Thyroid gland (tissue), 4 donors: ENCODE measurements around the gene SYCE3.

Experiments
- POLR2A ChIP-seq, 2 donors: fragments of 450-650 bp; IDR thresholded peaks; one replicate each; pipeline ENCODE4 v1.6.1; 2017; ENCODE audit warnings: antibody characterized with exemption in 2 of 2, mild to moderate bottlenecking in 2 of 2, moderate library complexity in 1 of 2
- TF ChIP-seq, protein P1 (sequence below), 6 experiments: fragments of 200-600 bp in 3 of 6; fragments of 450-650 bp in 3 of 6; sonication (generic) in 3 of 6; IDR thresholded peaks; one replicate each; pipeline ENCODE4 v1.5.1; 2016 to 2019; ENCODE audit warnings: antibody characterized with exemption in 6 of 6, mild to moderate bottlenecking in 2 of 6, inconsistent platforms in 1 of 6, moderate library complexity in 1 of 6

- TF ChIP-seq, protein P1, sequence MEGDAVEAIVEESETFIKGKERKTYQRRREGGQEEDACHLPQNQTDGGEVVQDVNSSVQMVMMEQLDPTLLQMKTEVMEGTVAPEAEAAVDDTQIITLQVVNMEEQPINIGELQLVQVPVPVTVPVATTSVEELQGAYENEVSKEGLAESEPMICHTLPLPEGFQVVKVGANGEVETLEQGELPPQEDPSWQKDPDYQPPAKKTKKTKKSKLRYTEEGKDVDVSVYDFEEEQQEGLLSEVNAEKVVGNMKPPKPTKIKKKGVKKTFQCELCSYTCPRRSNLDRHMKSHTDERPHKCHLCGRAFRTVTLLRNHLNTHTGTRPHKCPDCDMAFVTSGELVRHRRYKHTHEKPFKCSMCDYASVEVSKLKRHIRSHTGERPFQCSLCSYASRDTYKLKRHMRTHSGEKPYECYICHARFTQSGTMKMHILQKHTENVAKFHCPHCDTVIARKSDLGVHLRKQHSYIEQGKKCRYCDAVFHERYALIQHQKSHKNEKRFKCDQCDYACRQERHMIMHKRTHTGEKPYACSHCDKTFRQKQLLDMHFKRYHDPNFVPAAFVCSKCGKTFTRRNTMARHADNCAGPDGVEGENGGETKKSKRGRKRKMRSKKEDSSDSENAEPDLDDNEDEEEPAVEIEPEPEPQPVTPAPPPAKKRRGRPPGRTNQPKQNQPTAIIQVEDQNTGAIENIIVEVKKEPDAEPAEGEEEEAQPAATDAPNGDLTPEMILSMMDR (IDR thresholded peaks at IDR 0.05): no peak
- no peak for TF ChIP-seq POLR2A (IDR thresholded peaks at IDR 0.05)
These were observed 57.4 kb downstream of the SYCE3 start for GRCh38 chr22:50505276-50505775.
